ENCODE results near the gene SUGP2. TPM values are rescaled to one million over a fixed set of nuclear protein-coding genes. Genes with fewer than 3 reads are reported as not detected.

SUGP2 gene
- total and polyA plus RNA-seq, 9 donors = 47.3 to 82.0 (median 58.8) TPM

DNA sequence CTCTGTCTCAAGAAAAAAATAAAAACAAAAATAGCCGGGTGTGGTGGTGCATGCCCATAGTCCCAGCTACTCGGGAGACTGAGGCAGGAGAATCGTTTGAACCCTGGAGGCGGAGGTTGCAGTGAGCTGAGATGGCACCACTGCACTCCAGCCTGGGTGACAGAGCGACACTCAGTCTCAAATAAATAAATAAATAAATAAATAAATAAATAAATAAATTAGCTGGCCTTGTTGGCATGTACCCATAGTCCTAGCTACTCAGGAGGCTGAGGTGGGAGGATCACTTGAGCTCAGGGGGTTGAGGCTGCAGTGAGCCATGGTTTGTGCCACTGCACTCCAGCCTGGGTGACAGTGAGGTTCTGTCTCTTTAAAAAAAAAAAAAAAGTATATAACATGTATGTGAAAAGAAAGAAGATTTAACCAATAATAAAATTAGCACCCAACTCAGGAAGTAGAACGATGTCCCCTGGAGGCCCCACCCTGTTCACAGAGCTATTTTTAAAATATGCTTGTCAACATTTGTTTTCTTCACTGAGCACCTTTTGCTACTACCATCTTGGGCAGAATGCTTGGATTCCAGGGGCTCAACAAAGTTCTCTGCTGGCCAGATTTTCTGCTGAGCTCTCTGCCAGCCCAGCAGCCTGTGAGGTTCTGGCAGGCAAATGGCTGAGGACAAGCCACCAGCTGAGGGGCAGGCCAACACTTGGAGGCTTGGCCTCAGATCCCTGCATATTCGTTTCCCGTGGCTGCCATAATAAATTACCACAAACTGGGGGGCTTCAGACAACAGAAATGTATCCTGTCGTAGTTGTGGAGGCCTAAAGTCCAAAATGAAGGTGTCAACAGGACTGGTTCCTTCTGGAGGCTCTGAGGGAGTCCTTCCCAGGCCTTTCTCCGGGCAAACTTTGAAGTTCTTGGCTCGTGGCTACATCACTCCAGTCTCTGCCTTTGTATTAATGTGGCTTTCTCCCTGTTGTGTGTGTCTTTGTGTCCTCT is 35.6 kb upstream of the SUGP2 start:
- Histone ChIP-seq H3K27ac (ENCODE audit: low read length) (peak overlapping the region; percentile 0), H3K9me3 (replicated peaks; ENCODE audit: control insufficient read depth, low read depth, low read length) (no peaks in the 10 kb centered on the region), H3K4me3 (ENCODE audit: low read length) (no peak overlapping the region), H3K36me3 (ENCODE audit: control insufficient read depth, insufficient read depth, low read length) (peaks cover 9% of the 10 kb centered on the region), H3K4me1 (ENCODE audit: control insufficient read depth, insufficient read depth, low read length) (peaks cover 33% of the 10 kb centered on the region), H3K27me3 (ENCODE audit: control insufficient read depth, insufficient read depth, low read length) (no peaks in the 10 kb centered on the region)
- peak; percentile 60 for DNase-seq
- WGBS (ENCODE audit: insufficient coverage) = 73% methylated on average over 4 of the region's 11 CpGs

- H3K4me3 ChIP-seq (ENCODE audit: low read length) = no peak overlapping the region
- DNase-seq = peak; percentile 77
- 92% methylated on average over 4 of the region's 11 CpGs for WGBS (ENCODE audit: insufficient coverage)
- H3K27ac ChIP-seq (ENCODE audit: low read length) = peak overlapping the region; percentile 69
- peaks cover 39% of the 10 kb centered on the region for H3K4me1 ChIP-seq (ENCODE audit: control insufficient read depth, insufficient read depth, low read length)
- no peaks in the 10 kb centered on the region for H3K9me3 ChIP-seq (replicated peaks; ENCODE audit: control insufficient read depth, low read depth, low read length)
- no peaks in the 10 kb centered on the region for H3K27me3 ChIP-seq (ENCODE audit: control insufficient read depth, insufficient read depth, low read length)
- H3K36me3 ChIP-seq (ENCODE audit: control insufficient read depth, insufficient read depth, low read length) = peaks cover 5% of the 10 kb centered on the region
Observed at GRCh38 chr19:19067276-19068072, 34.2 kb upstream of the SUGP2 start.

DNA sequence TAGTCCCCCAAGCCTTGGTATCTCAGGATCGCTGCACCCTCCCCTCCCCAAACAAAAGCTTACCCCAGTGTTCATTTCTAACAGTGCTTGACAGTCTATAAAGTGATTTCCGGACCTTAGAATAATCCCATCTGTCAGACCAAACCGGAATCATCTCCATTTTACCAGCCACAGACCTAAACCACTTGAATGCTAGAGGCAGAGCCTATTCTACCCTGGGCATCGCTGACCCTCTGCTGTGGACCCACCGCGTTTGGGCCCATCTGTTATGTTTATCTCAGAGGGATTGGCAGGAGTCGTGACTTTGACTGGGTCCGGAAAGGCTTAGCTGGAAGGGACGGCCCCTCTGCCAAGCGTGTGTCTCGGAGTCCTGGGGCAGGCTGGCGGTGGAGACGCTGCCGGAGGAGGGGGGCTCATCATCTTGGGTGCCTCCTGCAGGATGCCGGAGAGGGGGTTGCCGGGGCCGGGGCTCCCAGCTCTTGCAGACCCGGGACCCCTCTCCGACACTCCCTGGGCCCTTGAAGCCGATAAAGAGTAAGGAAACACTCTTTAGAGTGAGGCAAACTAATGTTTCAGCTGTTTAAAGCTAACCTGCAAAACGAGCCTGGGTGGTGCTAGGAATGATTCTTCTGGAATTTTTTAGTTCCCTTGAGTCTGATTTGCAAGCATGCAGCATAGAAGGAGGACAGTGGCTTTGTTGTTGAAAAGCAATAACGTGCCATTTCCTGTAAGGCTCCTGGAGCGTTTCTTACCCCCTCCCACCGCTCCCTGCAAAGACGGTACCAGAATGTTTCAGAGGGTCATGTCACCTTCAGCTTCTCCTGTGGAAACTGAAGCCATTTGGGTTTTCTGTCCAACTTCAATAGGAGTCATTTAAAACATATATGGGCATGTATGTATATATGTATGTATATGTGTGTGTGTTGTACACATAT is 31.8 kb upstream of the SUGP2 start:
- WGBS (ENCODE audit: insufficient coverage) = 5% methylated on average over 15 of the region's 25 CpGs
- no peak for DNase-seq
- Histone ChIP-seq H3K36me3 (ENCODE audit: control insufficient read depth, insufficient read depth, low read length) (peaks cover 10% of the 10 kb centered on the region), H3K27me3 (ENCODE audit: control insufficient read depth, insufficient read depth, low read length) (no peaks in the 10 kb centered on the region), H3K9me3 (replicated peaks; ENCODE audit: control insufficient read depth, low read depth, low read length) (no peaks in the 10 kb centered on the region), H3K4me1 (ENCODE audit: control insufficient read depth, insufficient read depth, low read length) (peaks cover 59% of the 10 kb centered on the region), H3K4me3 (ENCODE audit: low read length) (peak overlapping the region; percentile 75), H3K27ac (ENCODE audit: low read length) (no peak overlapping the region)

GRCh38 chr19:19064098-19064722 is 30.9 kb upstream of the SUGP2 start:
- no peak for DNase-seq
- Histone ChIP-seq H3K36me3 (ENCODE audit: control insufficient read depth, insufficient read depth, low read length) (peaks cover 15% of the 10 kb centered on the region), H3K4me1 (ENCODE audit: control insufficient read depth, insufficient read depth, low read length) (peaks cover 59% of the 10 kb centered on the region), H3K27ac (ENCODE audit: low read length) (peak overlapping the region; percentile 51), H3K9me3 (replicated peaks; ENCODE audit: control insufficient read depth, low read depth, low read length) (no peaks in the 10 kb centered on the region), H3K27me3 (ENCODE audit: control insufficient read depth, insufficient read depth, low read length) (no peaks in the 10 kb centered on the region), H3K4me3 (ENCODE audit: low read length) (peak overlapping the region; percentile 75)
- under 1% methylated on average over 18 of the region's 29 CpGs for WGBS (ENCODE audit: insufficient coverage)

- Histone ChIP-seq H3K9me3 (replicated peaks; ENCODE audit: control insufficient read depth, low read depth, low read length) (no peaks in the 10 kb centered on the region), H3K4me3 (ENCODE audit: low read length) (peak within 1 kb of the TSS; percentile 75), H3K27ac (ENCODE audit: low read length) (peak within 1 kb of the TSS; percentile 81), H3K36me3 (ENCODE audit: control insufficient read depth, insufficient read depth, low read length) (peaks cover 23% of the 10 kb centered on the region), H3K4me1 (ENCODE audit: control insufficient read depth, insufficient read depth, low read length) (peaks cover 55% of the 10 kb centered on the region), H3K27me3 (ENCODE audit: control insufficient read depth, insufficient read depth, low read length) (no peaks in the 10 kb centered on the region)
- WGBS (ENCODE audit: insufficient coverage) = 1% methylated on average over 66 of the region's 77 CpGs
- peak; percentile 100 for DNase-seq
Observed at GRCh38 chr19:19063183-19064097, 30.1 kb upstream of the SUGP2 start, which contains the start of gene SLC25A42. TSS of gene SLC25A42 (plus strand) at chr19:19063994. CDS start at chr19:19096125, 32,131 bp downstream.

- WGBS (ENCODE audit: insufficient coverage) = 32% methylated on average over 3 of the region's 4 CpGs
- Histone ChIP-seq H3K4me1 (ENCODE audit: control insufficient read depth, insufficient read depth, low read length) (peaks cover 61% of the 10 kb centered on the region), H3K27me3 (ENCODE audit: control insufficient read depth, insufficient read depth, low read length) (no peaks in the 10 kb centered on the region), H3K4me3 (ENCODE audit: low read length) (peak overlapping the region; percentile 75), H3K9me3 (replicated peaks; ENCODE audit: control insufficient read depth, low read depth, low read length) (no peaks in the 10 kb centered on the region), H3K27ac (ENCODE audit: low read length) (peak overlapping the region; percentile 81), H3K36me3 (ENCODE audit: control insufficient read depth, insufficient read depth, low read length) (peaks cover 31% of the 10 kb centered on the region)
- no peak for DNase-seq
Observed at GRCh38 chr19:19062454-19063182, 29.3 kb upstream of the SUGP2 start.

DNA sequence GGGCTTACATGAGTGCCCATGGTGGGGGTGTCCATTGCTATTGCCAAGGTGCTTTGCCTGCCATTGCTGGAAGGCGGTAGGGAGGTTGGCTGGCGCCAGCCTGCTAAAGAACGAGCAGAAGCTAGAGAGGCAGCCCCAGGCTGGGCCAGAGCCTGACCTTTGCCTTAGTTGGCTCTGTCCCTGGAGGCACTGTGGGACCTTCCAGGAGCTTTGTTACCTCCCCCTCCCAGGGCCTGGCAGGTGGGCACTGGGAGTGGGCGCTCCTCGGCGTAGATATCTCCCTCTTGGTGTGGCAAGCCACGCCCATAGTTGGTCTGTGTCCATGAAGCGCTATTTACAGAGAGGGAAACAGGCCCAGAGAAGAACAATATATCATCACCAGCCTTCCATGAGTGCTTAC is 28.2 kb upstream of the SUGP2 start:
- Histone ChIP-seq H3K9me3 (replicated peaks; ENCODE audit: control insufficient read depth, low read depth, low read length) (no peaks in the 10 kb centered on the region), H3K27me3 (ENCODE audit: control insufficient read depth, insufficient read depth, low read length) (no peaks in the 10 kb centered on the region), H3K4me1 (ENCODE audit: control insufficient read depth, insufficient read depth, low read length) (peaks cover 59% of the 10 kb centered on the region), H3K4me3 (ENCODE audit: low read length) (no peak overlapping the region), H3K27ac (ENCODE audit: low read length) (peak overlapping the region; percentile 81), H3K36me3 (ENCODE audit: control insufficient read depth, insufficient read depth, low read length) (peaks cover 40% of the 10 kb centered on the region)
- DNase-seq = peak; percentile 61
- WGBS (ENCODE audit: insufficient coverage) = 78% methylated on average over 3 of the region's 8 CpGs

GRCh38 chr19:19059837-19060611 is 26.7 kb upstream of the SUGP2 start:
- no peaks in the 10 kb centered on the region for H3K27me3 ChIP-seq (ENCODE audit: control insufficient read depth, insufficient read depth, low read length)
- no peak overlapping the region for H3K27ac ChIP-seq (ENCODE audit: low read length)
- no peak overlapping the region for H3K4me3 ChIP-seq (ENCODE audit: low read length)
- DNase-seq = no peak
- no peaks in the 10 kb centered on the region for H3K9me3 ChIP-seq (replicated peaks; ENCODE audit: control insufficient read depth, low read depth, low read length)
- peaks cover 54% of the 10 kb centered on the region for H3K4me1 ChIP-seq (ENCODE audit: control insufficient read depth, insufficient read depth, low read length)
- H3K36me3 ChIP-seq (ENCODE audit: control insufficient read depth, insufficient read depth, low read length) = peaks cover 53% of the 10 kb centered on the region
- 67% methylated on average over 11 of the region's 12 CpGs for WGBS (ENCODE audit: insufficient coverage)

All from muscle of leg (tissue), 11 donors.